ENCODE data around the gene PNPT1. TPM values are rescaled to one million over a fixed set of nuclear protein-coding genes. Genes with fewer than 3 reads are reported as not detected.
A peak's percentile ranks its signal among the peaks of the same experiment; 100 is the strongest.

The PNPT1 gene
- total and polyA plus RNA-seq, 2 of the 13 experiments (the other 11 are each of a cell fraction or from before 2014, with no cell fraction given), result 23.4 to 61.0 TPM

DNA sequence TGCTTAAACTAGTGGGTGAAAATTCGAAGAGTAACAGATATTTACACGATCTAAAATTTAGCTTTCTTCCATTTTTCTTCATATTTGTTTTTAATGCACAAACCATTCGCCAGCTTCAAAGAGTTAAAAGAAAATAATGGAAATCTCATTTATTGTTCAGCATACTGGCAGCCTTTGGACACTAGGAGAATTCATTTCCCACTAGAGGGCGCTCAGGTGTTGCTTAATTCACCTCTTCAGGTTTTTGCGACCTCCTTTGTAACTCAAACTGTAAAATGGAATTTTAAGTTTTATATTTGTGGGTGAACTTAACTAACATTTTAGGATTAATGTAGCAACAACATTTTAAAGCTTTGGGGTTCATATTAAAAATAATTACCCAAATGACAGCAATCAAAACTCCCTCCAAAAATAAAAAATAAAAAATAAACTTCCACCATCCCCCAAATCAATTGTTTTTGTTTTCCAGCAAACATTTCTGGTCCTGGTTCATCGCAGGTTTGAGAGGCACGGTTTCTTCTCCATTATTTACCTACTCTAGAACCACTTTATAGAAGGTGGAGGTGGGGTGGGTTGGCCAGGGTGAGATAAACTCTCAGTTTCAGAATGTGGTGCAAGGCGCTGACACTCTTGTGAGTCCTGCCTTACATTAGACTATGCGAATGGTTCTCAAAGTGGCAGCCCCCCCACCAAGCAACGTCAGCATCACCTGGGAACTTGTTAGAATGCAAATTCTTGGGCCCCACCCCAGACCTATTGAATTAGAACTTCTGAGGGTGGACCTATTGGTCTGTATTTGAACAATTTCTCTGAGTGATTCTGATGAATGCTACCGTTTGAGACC is 24.7 kb upstream of the PNPT1 start (continued):
- TF ChIP-seq, protein P1, sequence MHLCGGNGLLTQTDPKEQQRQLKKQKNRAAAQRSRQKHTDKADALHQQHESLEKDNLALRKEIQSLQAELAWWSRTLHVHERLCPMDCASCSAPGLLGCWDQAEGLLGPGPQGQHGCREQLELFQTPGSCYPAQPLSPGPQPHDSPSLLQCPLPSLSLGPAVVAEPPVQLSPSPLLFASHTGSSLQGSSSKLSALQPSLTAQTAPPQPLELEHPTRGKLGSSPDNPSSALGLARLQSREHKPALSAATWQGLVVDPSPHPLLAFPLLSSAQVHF (CRISPR knock-in tag; IDR thresholded peaks at IDR 0.05), result no peak
- peak; percentile 56 for TF ChIP-seq CEBPG (CRISPR knock-in tag; IDR thresholded peaks at IDR 0.05)
- TF ChIP-seq, protein P2, sequence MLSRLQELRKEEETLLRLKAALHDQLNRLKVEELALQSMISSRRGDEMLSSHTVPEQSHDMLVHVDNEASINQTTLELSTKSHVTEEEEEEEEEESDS (CRISPR knock-in tag; IDR thresholded peaks at IDR 0.05; ENCODE audit: borderline replicate concordance), result no peak
- no peak for TF ChIP-seq ZNF547 (CRISPR knock-in tag; IDR thresholded peaks at IDR 0.05)
- TF ChIP-seq MBD4 (IDR thresholded peaks at IDR 0.05; ENCODE audit: borderline replicate concordance, low read length), result no peak
- TF ChIP-seq, protein P3, sequence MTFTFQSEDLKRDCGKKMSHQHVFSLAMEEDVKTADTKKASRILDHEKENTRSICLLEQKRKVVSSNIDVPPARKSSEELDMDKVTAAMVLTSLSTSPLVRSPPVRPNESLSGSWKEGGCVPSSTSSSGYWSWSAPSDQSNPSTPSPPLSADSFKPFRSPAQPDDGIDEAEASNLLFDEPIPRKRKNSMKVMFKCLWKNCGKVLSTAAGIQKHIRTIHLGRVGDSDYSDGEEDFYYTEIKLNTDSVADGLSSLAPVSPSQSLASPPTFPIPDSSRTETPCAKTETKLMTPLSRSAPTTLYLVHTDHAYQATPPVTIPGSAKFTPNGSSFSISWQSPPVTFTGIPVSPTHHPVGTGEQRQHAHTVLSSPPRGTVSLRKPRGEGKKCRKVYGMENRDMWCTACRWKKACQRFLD (CRISPR knock-in tag; IDR thresholded peaks at IDR 0.05; ENCODE audit: borderline replicate concordance), result no peak
- 0 out of 2 replicates have a peak, but pooled peaks have one; percentile 14 for TF ChIP-seq NR2F6 (IDR thresholded peaks at IDR 0.05)
- no peak for TF ChIP-seq NR2F6 (CRISPR knock-in tag; IDR thresholded peaks at IDR 0.05)
- TF ChIP-seq SMARCC2 (IDR thresholded peaks at IDR 0.05), result no peak
- TF ChIP-seq, protein P4, sequence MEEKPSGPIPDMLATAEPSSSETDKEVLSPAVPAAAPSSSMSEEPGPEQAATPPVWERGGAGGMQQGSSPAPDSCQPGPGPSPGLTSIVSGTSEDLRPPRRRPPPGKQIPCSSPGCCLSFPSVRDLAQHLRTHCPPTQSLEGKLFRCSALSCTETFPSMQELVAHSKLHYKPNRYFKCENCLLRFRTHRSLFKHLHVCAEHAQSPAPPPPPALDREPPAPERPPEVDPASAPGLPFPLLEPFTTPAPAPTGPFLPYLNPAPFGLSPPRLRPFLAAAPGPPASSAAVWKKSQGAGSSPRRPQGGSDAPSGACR (CRISPR knock-in tag; IDR thresholded peaks at IDR 0.05), result no peak
- TF ChIP-seq CEBPB (IDR thresholded peaks at IDR 0.05; ENCODE audit: borderline replicate concordance, low read depth, low read length), result 0 out of 2 replicates have a peak, but pooled peaks have one; percentile 12
- no peak for TF ChIP-seq RBM39 (IDR thresholded peaks at IDR 0.05; ENCODE audit: low read depth, low read length, poor library complexity, severe bottlenecking)
- TF ChIP-seq, protein P5, sequence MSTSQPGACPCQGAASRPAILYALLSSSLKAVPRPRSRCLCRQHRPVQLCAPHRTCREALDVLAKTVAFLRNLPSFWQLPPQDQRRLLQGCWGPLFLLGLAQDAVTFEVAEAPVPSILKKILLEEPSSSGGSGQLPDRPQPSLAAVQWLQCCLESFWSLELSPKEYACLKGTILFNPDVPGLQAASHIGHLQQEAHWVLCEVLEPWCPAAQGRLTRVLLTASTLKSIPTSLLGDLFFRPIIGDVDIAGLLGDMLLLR (CRISPR knock-in tag; IDR thresholded peaks at IDR 0.05), result no peak
- TF ChIP-seq, protein P6, sequence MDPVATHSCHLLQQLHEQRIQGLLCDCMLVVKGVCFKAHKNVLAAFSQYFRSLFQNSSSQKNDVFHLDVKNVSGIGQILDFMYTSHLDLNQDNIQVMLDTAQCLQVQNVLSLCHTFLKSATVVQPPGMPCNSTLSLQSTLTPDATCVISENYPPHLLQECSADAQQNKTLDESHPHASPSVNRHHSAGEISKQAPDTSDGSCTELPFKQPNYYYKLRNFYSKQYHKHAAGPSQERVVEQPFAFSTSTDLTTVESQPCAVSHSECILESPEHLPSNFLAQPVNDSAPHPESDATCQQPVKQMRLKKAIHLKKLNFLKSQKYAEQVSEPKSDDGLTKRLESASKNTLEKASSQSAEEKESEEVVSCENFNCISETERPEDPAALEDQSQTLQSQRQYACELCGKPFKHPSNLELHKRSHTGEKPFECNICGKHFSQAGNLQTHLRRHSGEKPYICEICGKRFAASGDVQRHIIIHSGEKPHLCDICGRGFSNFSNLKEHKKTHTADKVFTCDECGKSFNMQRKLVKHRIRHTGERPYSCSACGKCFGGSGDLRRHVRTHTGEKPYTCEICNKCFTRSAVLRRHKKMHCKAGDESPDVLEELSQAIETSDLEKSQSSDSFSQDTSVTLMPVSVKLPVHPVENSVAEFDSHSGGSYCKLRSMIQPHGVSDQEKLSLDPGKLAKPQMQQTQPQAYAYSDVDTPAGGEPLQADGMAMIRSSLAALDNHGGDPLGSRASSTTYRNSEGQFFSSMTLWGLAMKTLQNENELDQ (CRISPR knock-in tag; IDR thresholded peaks at IDR 0.05; ENCODE audit: borderline replicate concordance), result no peak
- TF ChIP-seq ZNF569 (CRISPR knock-in tag; IDR thresholded peaks at IDR 0.05; ENCODE audit: borderline replicate concordance), result no peak
- TF ChIP-seq, protein P7, sequence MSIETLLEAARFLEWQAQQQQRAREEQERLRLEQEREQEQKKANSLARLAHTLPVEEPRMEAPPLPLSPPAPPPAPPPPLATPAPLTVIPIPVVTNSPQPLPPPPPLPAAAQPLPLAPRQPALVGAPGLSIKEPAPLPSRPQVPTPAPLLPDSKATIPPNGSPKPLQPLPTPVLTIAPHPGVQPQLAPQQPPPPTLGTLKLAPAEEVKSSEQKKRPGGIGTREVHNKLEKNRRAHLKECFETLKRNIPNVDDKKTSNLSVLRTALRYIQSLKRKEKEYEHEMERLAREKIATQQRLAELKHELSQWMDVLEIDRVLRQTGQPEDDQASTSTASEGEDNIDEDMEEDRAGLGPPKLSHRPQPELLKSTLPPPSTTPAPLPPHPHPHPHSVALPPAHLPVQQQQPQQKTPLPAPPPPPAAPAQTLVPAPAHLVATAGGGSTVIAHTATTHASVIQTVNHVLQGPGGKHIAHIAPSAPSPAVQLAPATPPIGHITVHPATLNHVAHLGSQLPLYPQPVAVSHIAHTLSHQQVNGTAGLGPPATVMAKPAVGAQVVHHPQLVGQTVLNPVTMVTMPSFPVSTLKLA (IDR thresholded peaks at IDR 0.05), result no peak
